Gastrocnemius medialis (tissue), 4 donors: ENCODE results near the gene LHFPL6. TPM values are rescaled to one million over a fixed set of nuclear protein-coding genes. Genes with fewer than 3 reads are reported as not detected.

ENCODE experiments used
- total RNA-seq, 4 donors: library from RNA; depleted of rRNA; stranded (reverse); fragments of >200 nt; gene quantifications; one replicate each; pipeline versions ENCODE4 v1.1.0 to v1.2.3, GENCODE V29; 2016

The LHFPL6 gene
- total RNA-seq, 4 donors from 2014 or later = 12.7 to 26.3 (median 16.0) TPM

Other genes starting within 250 kb of the LHFPL6 start
- 10 to 100 TPM in 1 of 4 donors, 1 to 10 TPM in 3; 5.4 to 13.5 (median 7.1) TPM for gene COG6, start 52.5 kb upstream of the LHFPL6 start, total RNA-seq